ENCODE measurements around the gene PCSK5.

DNA sequence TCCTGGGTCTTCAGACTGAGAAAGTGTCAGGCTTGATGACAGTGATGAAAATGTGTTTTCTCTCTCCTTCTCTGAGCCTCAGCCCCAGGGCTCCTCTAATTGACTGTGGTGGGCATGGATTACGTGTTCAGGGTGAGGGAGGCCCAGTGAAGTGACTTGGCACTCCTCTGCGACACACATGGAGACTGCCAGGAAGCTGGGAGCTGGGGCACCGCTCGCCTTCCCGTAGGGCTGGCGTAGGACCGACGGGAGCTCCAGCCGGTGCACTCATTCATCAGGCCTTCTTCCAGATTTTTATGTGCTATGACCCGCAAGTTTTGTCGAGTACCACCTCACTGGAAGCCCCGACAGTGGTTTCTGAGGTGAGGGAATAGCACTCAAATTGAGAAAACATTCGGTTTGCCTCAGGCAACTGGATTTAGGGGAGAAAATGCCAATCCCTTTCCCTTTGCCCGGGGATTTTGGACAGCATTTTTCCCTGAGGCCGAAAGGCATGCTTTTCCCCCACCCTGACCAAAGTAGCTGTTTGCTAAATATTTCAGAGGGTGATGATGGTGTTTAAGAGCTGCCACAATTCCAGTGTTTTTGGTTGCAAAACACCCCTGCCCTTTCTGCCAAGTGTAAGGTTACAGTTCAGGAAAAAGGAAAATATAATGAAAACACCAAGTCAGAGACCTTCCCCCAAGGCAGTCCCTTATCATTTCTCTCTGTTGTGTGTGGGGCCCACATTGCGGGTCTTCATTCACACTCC, 83.7 kb downstream of the PCSK5 start:
- no peak for TF ChIP-seq FOXM1 (IDR thresholded peaks at IDR 0.05; ENCODE audit: borderline replicate concordance, low read depth)
- TF ChIP-seq EP300 (IDR thresholded peaks at IDR 0.05; ENCODE audit: borderline replicate concordance) = no peak

All from Ishikawa (cell line).